ENCODE measurements around the gene MCF2L2.

Gene MCF2L2

DNA sequence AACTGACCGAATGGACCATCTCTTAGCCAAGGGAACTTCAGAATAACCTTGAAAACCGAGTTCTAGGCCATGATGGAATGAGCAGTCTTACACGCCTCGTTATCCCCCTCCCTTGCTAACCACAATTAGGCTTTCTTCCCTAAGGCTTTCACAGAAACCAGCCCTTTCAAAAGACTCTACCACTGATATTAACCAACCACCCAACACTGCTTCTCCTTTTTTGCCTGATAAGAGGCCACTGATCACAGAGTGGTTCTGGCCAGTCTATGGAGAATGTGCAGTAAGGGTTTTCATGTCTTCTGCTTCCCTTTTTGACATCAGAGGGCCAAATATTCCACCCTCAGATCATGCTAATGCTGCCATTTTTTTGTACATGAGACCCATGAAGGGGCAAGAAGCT lies 59.3 kb downstream of the MCF2L2 start:
- peak; percentile 90 to 93 for DNase-seq

DNA sequence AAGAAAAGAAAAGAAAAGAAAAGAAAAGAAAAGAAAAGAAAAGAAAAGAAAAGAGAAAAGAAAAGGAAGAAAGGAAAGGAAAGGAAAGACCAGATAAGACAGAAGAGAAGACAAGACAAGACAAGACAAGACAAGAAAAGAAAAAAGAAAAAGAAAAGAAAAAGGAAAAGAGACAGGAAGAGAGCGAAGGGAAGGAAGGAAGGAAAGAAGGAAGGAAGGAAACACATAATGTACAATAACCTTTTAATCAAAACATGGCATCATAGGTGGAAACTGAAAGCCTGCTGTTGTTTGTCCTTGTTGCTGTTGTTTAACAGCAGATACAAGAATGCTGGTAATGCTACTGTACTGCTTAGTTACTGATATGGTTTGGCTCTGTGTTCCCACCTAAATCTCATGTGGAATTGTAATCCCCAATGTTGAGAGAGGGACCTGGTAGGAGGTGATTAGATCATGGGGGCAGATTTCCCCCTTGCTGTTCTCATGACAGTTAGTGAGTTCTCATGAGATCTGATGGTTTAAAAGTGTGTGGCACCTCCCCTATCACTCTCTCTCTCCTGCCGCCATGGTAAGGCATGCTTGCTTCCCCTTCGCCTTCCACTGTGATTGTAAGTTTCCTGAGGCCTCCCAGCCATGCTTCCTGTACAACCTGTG lies 67.3 kb downstream of the MCF2L2 start:
- no peak for DNase-seq

DNA sequence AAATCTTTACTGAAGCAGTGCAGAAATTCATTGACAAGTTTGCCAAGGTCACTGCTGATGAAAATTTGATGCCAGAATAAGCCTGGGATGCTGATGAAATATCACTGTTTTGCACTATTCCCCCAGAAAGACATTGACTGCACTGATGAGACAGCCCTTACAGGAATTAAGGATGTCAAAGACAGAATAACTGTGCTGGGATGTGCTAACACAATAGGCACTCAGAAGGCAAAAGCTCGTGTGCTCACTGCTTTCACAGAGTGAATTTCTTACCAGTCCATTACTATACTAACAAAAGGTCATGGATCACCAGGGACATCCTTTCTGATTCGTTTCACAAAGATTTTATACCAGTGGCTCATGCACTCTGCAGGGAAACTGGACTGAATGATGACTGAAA lies 69.4 kb downstream of the MCF2L2 start:
- DNase-seq, result no peak

GRCh38 chr3:183357564-183358079 lies 70.8 kb downstream of the MCF2L2 start:
- DNase-seq, result no peak

DNA sequence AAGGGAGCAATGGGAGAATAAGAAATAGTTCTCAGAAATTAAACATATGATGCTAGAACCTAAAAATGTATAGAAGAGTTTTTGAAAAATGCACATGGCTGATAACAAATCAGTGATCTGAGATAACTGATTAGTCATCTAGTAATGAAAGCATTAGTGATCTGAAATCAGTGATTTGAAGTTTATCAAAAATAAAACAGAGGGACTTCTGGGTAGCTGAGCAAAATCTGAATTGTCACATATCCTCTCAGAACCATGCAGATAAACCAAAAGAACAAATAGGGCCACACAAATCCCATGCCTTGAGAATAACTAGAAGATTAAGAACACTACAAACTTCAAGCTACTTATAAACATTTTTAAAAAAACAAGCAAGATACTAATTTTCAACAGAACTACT lies 71.5 kb downstream of the MCF2L2 start:
- DNase-seq, result no peak

GRCh38 chr3:183354874-183355273 lies 73.5 kb downstream of the MCF2L2 start:
- DNase-seq, result no peak

- no peak for DNase-seq
Observed at GRCh38 chr3:183354325-183354831, 74.0 kb downstream of the MCF2L2 start.

DNA sequence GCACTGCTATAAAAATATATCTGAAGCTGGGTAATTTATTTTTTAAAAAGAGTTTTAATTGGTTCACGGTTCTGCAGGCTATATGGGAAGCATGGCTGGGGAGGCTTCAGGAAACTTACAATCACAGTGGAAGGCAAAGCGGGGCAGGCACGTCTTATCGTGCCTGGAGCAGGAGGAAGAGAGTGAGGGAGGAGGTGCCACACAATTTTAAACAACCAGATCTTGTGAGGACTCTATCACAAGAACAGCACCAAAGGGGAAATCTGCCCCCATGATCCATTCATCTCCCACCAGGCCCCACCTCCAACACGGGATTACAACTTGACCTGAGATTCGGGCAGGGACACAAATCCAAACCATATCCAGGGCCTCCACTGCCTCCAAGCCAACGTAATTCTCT lies 75.0 kb downstream of the MCF2L2 start:
- DNase-seq, result no peak

DNA sequence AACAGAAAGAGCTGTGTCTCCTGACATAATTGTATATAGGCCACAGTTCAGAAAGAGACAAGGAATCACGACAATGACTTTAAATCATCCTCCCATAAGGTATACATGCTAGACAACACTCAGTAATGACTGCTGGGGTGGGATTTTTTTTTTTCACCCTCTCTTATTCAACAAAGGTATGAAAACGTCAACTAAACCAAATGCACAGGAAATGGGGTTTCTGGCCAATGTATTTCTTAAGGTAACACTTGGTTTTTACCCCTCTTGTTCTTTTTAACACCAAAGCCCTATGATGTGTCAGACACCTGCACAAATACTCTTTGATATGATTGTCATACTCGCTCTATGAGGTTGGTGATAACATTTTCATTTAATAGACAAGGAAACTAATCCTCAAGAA lies 78.3 kb downstream of the MCF2L2 start:
- DNase-seq, result no peak

GRCh38 chr3:183349421-183350157 lies 78.8 kb downstream of the MCF2L2 start:
- DNase-seq, result no peak

DNA sequence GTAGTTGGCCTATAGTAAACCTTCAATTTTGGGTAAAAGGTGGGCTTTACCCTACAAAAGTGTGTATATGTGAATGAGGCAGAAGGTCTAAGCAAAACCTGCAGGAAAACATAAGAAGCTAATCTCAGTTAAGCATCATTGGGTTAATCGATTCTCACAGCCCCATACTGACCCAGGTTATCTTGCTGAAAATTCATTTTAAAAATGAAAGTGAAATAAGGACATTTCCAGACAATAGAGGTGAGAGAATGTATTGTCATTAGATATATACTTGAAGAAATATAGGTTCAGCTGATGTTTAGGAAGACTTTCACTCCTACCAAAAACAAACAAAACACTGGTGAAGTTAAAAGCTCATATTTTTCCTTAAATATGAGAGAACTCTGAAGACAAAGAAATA lies 85.6 kb downstream of the MCF2L2 start:
- no peak for DNase-seq

- DNase-seq, result no peak
Observed at GRCh38 chr3:183341545-183342288, 86.7 kb downstream of the MCF2L2 start.

GRCh38 chr3:183340222-183340621 lies 88.2 kb downstream of the MCF2L2 start:
- DNase-seq, result no peak

DNA sequence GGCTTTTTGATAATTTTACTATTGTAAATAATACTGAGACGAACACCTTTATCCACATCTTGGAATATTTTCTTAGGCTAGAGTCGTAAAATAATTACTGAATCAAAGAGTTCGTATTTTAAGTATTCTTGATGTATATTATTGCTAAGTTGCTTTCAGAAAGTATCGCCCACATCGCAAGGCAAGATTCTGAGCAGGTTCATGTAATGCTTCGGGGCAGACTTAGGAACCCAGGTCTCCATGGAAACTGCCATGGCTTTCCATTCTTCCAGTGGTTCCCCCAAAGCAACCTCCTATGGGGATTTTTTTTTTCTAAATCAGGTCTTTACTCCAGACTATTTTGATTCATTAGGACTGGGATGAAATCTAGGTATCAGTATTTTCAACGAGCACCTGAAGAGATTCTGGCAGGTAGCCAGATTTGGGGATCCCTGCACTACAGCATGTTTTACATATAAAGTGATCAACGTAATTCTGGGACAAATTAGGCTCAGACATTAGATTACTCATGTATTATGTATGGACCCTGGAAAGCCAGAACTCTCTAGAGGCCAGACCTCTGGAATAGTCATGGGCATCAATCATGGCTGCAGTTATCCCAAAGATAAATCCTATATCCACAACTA lies 88.8 kb downstream of the MCF2L2 start:
- DNase-seq, result no peak

- DNase-seq, result no peak
Observed at GRCh38 chr3:183338520-183338919, 89.9 kb downstream of the MCF2L2 start.

GRCh38 chr3:183332487-183332886 lies 95.9 kb downstream of the MCF2L2 start:
- no peak for DNase-seq

DNA sequence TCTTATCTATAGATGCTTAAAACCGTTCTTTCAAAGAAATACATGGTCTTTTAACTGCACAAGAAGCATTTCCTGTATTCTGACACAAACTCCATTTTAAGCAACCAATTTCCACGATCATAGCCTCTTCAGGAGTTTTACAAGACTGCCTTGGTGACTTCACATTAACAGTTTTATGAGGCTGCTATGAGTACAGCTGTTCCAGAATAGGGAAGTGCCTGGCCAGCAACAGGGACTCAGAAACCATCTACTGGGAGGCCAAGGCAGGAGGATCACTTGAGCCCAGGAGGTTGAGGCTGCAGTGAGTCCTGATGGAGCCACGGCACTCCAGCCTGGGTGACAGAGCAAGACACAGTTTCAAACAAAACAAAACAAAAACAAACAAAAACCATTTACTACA lies 96.9 kb downstream of the MCF2L2 start:
- DNase-seq, result peak in 1 of 2 donors; percentile 56

GRCh38 chr3:183330881-183331280 lies 97.5 kb downstream of the MCF2L2 start:
- DNase-seq, result no peak

DNA sequence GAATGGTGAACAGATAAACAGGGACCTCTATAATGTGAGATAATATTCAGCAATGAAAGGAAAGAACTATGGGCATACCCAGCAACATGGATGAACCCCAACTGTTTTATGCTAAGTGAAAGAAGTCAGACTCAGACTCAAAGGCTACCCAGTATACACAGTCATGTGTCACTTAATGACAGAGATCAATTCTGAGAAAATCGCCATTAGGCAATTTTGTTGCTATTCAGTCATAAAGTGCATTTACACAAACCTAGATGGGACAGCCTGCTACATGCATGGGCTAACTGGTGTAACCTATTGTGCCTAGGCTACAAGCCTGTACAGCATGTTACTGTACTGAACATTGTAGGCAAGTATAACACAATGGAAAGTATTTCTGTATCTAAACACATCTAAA lies 98.9 kb downstream of the MCF2L2 start:
- peak in 1 of 2 donors; percentile 40 for DNase-seq

DNA sequence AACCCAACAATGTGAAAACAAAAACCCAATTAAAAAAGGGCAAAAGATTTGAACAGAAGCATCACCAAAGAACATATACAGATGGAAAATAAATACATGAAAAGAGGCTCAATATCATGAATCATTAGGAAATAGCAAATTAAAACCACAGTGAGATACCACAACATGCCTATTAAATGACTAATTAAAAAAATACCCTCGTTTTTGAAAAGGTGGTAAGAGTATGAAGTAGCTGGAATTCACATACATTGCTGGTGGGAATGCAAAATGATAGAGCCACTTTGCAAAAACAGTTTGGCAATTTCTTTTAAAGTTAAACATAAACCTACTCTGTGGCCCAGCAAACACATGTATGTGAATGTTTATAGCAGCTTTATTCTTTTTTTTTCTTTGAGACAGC lies 99.6 kb downstream of the MCF2L2 start:
- no peak for DNase-seq

DNA sequence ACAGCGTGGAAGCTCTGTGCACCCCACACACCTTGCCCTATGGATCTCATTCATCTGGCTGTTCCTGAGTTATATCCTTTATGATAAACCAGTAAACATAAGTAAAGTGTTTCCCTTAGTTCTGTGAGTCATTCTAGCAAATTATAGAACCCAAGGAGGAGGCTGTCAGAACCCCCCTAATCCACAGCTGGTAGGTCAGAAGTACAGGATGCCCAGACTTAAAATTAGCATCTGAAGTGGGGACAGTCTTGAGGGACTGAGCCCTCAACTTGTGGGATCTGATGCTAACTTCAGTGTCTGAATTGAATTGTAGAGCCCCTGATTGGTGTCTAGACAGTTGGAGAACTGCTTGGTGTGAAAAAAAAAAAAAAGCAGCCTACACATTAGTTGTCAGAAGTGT lies 100.3 kb downstream of the MCF2L2 start:
- DNase-seq, result no peak

GRCh38 chr3:183327343-183327742 lies 101.1 kb downstream of the MCF2L2 start:
- no peak for DNase-seq

GRCh38 chr3:183324083-183324482 lies 104.3 kb downstream of the MCF2L2 start:
- DNase-seq, result no peak

Data from inflammatory macrophage (primary cell).